NT2/D1 (cell line): ENCODE data around the gene DOCK1.

ENCODE experiments used
- DNase-seq: peaks from one replicate; pipeline ENCODE4 v3.0.0-alpha.2; 2011; ENCODE audit warnings: low read depth, low spot score
- H3K27me3 ChIP-seq: 2 replicates; pipeline ENCODE4 v1.6.0; 2011; ENCODE audit warnings: mild to moderate bottlenecking; ENCODE audit not compliant: insufficient read length, insufficient read depth
- H3K36me3 ChIP-seq: 2 replicates; pipeline ENCODE4 v1.6.1; 2011; ENCODE audit warnings: mild to moderate bottlenecking, low read length, mixed read lengths; ENCODE audit not compliant: insufficient read depth, insufficient read length
- H3K4me1 ChIP-seq: 2 replicates; pipeline ENCODE4 v1.5.1; 2011; ENCODE audit not compliant: insufficient read depth, insufficient read length
- H3K4me3 ChIP-seq: 2 replicates; pipeline ENCODE4 v1.5.1; 2011; ENCODE audit warnings: low read depth; ENCODE audit not compliant: insufficient read length
- H3K9ac ChIP-seq: 2 replicates; pipeline ENCODE4 v1.6.0; 2011; ENCODE audit warnings: low read depth; ENCODE audit not compliant: insufficient read length
- H3K9me3 ChIP-seq: 2 replicates; pipeline ENCODE4 v1.5.1; 2011; ENCODE audit warnings: mild to moderate bottlenecking, low read length; ENCODE audit not compliant: insufficient read depth
- SUZ12 ChIP-seq: IDR thresholded peaks from 2 replicates; pipeline ENCODE4 v1.6.1; 2011; ENCODE audit not compliant: insufficient read length, insufficient read depth; ENCODE audit errors: extremely low read depth
- YY1 ChIP-seq: IDR thresholded peaks from 2 replicates; pipeline ENCODE4 v1.6.1; 2011; ENCODE audit not compliant: insufficient read length, insufficient read depth
- ZNF274 ChIP-seq: IDR thresholded peaks from 2 replicates; pipeline ENCODE4 v1.6.1; 2011; ENCODE audit warnings: mild to moderate bottlenecking, low read depth, low read length

The DOCK1 gene

GRCh38 chr10:127142136-127142535 lies 236.9 kb downstream of the DOCK1 start:
- Histone ChIP-seq H3K27me3 (no peaks in the 10 kb centered on the region), H3K9ac (no peak overlapping the region), H3K4me3 (no peak overlapping the region), H3K36me3 (peaks cover 11% of the 10 kb centered on the region), H3K9me3 (no peaks in the 10 kb centered on the region), H3K4me1 (no peaks in the 10 kb centered on the region)
- TF ChIP-seq SUZ12 (no peak), YY1 (no peak), ZNF274 (no peak)
- no peak for DNase-seq

- Histone ChIP-seq H3K9ac (no peak overlapping the region), H3K9me3 (no peaks in the 10 kb centered on the region), H3K4me3 (no peak overlapping the region), H3K4me1 (no peaks in the 10 kb centered on the region), H3K36me3 (peaks cover 11% of the 10 kb centered on the region), H3K27me3 (no peaks in the 10 kb centered on the region)
- TF ChIP-seq YY1, result no peak
- DNase-seq, result no peak
These were observed 237.6 kb downstream of the DOCK1 start for GRCh38 chr10:127142856-127143255.

GRCh38 chr10:127145173-127145572 lies 239.9 kb downstream of the DOCK1 start:
- TF ChIP-seq YY1, result no peak
- TF ChIP-seq SUZ12, result no peak
- no peak for TF ChIP-seq ZNF274
- peaks cover 4% of the 10 kb centered on the region; the same call in 1 of the 2 replicates for H3K9me3 ChIP-seq
- H3K27me3 ChIP-seq, result no peaks in the 10 kb centered on the region
- no peak overlapping the region for H3K4me3 ChIP-seq
- peaks cover 4% of the 10 kb centered on the region for H3K36me3 ChIP-seq
- H3K9ac ChIP-seq, result no peak overlapping the region
- DNase-seq, result no peak
- no peaks in the 10 kb centered on the region for H3K4me1 ChIP-seq

- H3K36me3 ChIP-seq, result no peaks in the 10 kb centered on the region
- no peak overlapping the region for H3K9ac ChIP-seq
- H3K27me3 ChIP-seq, result no peaks in the 10 kb centered on the region
- no peaks in the 10 kb centered on the region for H3K4me1 ChIP-seq
- H3K9me3 ChIP-seq, result peaks cover 4% of the 10 kb centered on the region; the same call in 1 of the 2 replicates
- TF ChIP-seq SUZ12 (no peak), ZNF274 (no peak), YY1 (no peak)
- DNase-seq, result no peak
- H3K4me3 ChIP-seq, result no peak overlapping the region
These were observed 241.4 kb downstream of the DOCK1 start for GRCh38 chr10:127146661-127147060.

GRCh38 chr10:127148066-127148932 lies 243.1 kb downstream of the DOCK1 start:
- TF ChIP-seq ZNF274 (no peak), YY1 (no peak), SUZ12 (no peak)
- H3K27me3 ChIP-seq, result no peaks in the 10 kb centered on the region
- no peak overlapping the region for H3K4me3 ChIP-seq
- no peak overlapping the region for H3K9ac ChIP-seq
- DNase-seq, result no peak
- H3K4me1 ChIP-seq, result no peaks in the 10 kb centered on the region
- H3K36me3 ChIP-seq, result no peaks in the 10 kb centered on the region
- peaks cover 4% of the 10 kb centered on the region; the same call in 1 of the 2 replicates for H3K9me3 ChIP-seq

- TF ChIP-seq YY1, result no peak
- H3K4me1 ChIP-seq, result no peaks in the 10 kb centered on the region
- peaks cover 4% of the 10 kb centered on the region; the same call in 1 of the 2 replicates for H3K9me3 ChIP-seq
- H3K27me3 ChIP-seq, result no peaks in the 10 kb centered on the region
- DNase-seq, result no peak
- no peak overlapping the region for H3K4me3 ChIP-seq
- H3K9ac ChIP-seq, result no peak overlapping the region
- no peaks in the 10 kb centered on the region for H3K36me3 ChIP-seq
These were observed 243.6 kb downstream of the DOCK1 start for GRCh38 chr10:127148933-127149220.

GRCh38 chr10:127149501-127150081 lies 244.4 kb downstream of the DOCK1 start:
- Histone ChIP-seq H3K27me3 (no peaks in the 10 kb centered on the region), H3K36me3 (no peaks in the 10 kb centered on the region), H3K9me3 (peaks cover 4% of the 10 kb centered on the region; the same call in 1 of the 2 replicates), H3K9ac (no peak overlapping the region), H3K4me3 (no peak overlapping the region), H3K4me1 (no peaks in the 10 kb centered on the region)
- no peak for TF ChIP-seq SUZ12
- TF ChIP-seq YY1, result no peak
- TF ChIP-seq ZNF274, result no peak
- peak; percentile 25 for DNase-seq
